Adrenal gland (tissue), 12 donors: ENCODE data around the gene APOO. TPM values are rescaled to one million over a fixed set of nuclear protein-coding genes. Genes with fewer than 3 reads are reported as not detected.

Experiments used
- DNase-seq, 7 donors: peaks; one replicate each; pipeline ENCODE4 v3.0.0-alpha.2; 2019 to 2020
- H3K27ac ChIP-seq, 5 donors: fragments of 200-600 bp; sonication (generic) in 4 of 5; 1 replicate in 3 of 5; 2 replicates in 2 of 5; pipeline versions ENCODE4 v1.5.1 to v1.8.0; 2016 to 2020; ENCODE audit warnings: mild to moderate bottlenecking in 1 of 5
- H3K27me3 ChIP-seq: fragments of 200-600 bp; 2 replicates; pipeline ENCODE4 v1.8.0; 2021
- H3K36me3 ChIP-seq, 2 donors: fragments of 200-600 bp; replicated peaks in 1 of 2; 1 replicate in 1 of 2; 2 replicates in 1 of 2; pipeline versions ENCODE4 v1.5.1 to v1.8.0; 2018 to 2022
- H3K4me1 ChIP-seq, 2 donors: fragments of 200-600 bp; replicated peaks in 1 of 2; 1 replicate in 1 of 2; 2 replicates in 1 of 2; pipeline versions ENCODE4 v1.5.1 to v1.8.0; 2018 to 2021
- H3K4me3 ChIP-seq, 4 donors: fragments of 200-600 bp; sonication (generic) in 3 of 4; one replicate each; pipeline ENCODE4 v1.5.1; 2016 to 2018
- H3K9me3 ChIP-seq, 3 donors: fragments of 200-600 bp; sonication (generic) in 1 of 3; replicated peaks in 1 of 3; 1 replicate in 2 of 3; 2 replicates in 1 of 3; pipeline versions ENCODE4 v1.5.1 to v1.8.0; 2016 to 2021
- CTCF ChIP-seq, 6 experiments: fragments of 450-650 bp in 4 of 6; fragments of 200-600 bp in 2 of 6; sonication (generic) in 1 of 6; IDR thresholded peaks; 1 replicate in 5 of 6; 2 replicates in 1 of 6; pipeline versions ENCODE4 v1.5.1 to v1.8.0; 2016 to 2021; ENCODE audit warnings: antibody characterized with exemption in 6 of 6, mild to moderate bottlenecking in 2 of 6, moderate library complexity in 1 of 6
- POLR2A ChIP-seq, 2 donors: fragments of 450-650 bp; IDR thresholded peaks; one replicate each; pipeline ENCODE4 v1.6.1; 2017; ENCODE audit warnings: antibody characterized with exemption in 2 of 2, mild to moderate bottlenecking in 2 of 2, moderate library complexity in 1 of 2
- WGBS, 4 donors: extraction: QIAGEN DNeasy Blood & Tissue Kit in 2 of 4; methylation state at CpG; one replicate each; pipeline versions ENCODE4 v1.1.5 to v1.1.7; 2013 to 2017; 5-methylcytosine and 5-hydroxymethylcytosine counted together
- intact Hi-C, 2 donors: fragments of 100-400 bp; cut with DNase I; formaldehyde crosslinking; loops; one replicate each; pipeline versions ENCODE4 v1.14.1 to v1.15.0; 2022 to 2023
- polyA plus RNA-seq, 3 donors: library from polyadenylated mRNA; stranded (reverse); fragments of 200-250 nt in 2 of 3; fragments of 350-450 nt in 1 of 3; fragmentation: Illumina TruSeq in 1 of 3; extraction: RNeasy Lipid Tissue Mini Kit (QIAGEN cat#74804) in 1 of 3; gene quantifications; one replicate each; pipeline ENCODE4 v1.2.3, GENCODE V29; 2013 to 2014
- total RNA-seq, 9 donors: library from RNA; depleted of rRNA in 4 of 9; stranded (reverse); fragments of >200 nt in 4 of 9; fragments of 120-200 nt in 1 of 9; fragmentation: NEBNext Ultra II Directional in 1 of 9; extraction: Animal tissue kit (Norgen Biotek cat#: 25700) in 1 of 9; gene quantifications; one replicate each; pipeline versions ENCODE4 v1.1.0 to v1.2.4, GENCODE V29; 2013 to 2023
- donor health status: healthy with polysubstance abuse.
- donor health status: Bipolar disorder and iron deficiency.
- donor health status: DM: yes; HTN: yes; CAD: no.
- donor health status: DM: no; HTN: no; CAD: no.
- donor health status: DM: no; HTN: no; CAD: no.
- donor health status: DM: yes; HTN: yes; CAD: no.

APOO gene
- total and polyA plus RNA-seq, 12 donors = 12.9 to 177 (median 27.3) TPM

- Histone ChIP-seq H3K27me3 (no peaks in the 10 kb centered on the region), H3K9me3 (no peaks in the 10 kb centered on the region), H3K4me3 (no peak overlapping the region), H3K27ac (no peak overlapping the region), H3K4me1 (no peaks in the 10 kb centered on the region), H3K36me3 (no peaks in the 10 kb centered on the region)
- WGBS, 4 donors = 73 to 91% (median 82%) methylated on average over 8 to 9 of the region's 9 CpGs
- peak in 1 of 7 donors; percentile 15 for DNase-seq
- TF ChIP-seq CTCF (IDR thresholded peaks at IDR 0.05) (no peak), POLR2A (IDR thresholded peaks at IDR 0.05) (no peak)
- intact Hi-C loops = no loop called here
These were observed 12.1 kb upstream of the APOO start for GRCh38 chrX:23919706-23920320.

DNA sequence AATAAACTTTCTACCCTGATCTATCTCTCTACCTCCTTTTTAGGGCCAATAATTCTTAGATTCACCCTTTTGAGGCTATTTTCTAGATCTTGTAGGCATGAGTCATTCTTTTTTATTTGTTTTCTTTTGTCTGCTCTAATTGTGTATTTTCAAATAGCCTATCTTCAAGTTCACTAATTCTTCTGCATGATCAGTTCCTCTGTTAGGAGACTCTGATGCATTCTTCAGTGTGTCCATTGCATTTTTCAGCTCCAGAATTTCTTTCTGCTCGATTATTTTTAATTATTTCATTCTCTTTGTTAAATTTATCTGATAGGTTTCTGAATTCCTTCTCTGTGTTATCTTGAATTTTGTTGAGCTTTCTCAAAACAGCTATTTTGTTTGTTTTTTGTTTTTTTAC lies 11.4 kb upstream of the APOO start:
- Histone ChIP-seq H3K9me3 (no peaks in the 10 kb centered on the region), H3K27ac (no peak overlapping the region), H3K36me3 (no peaks in the 10 kb centered on the region), H3K4me3 (no peak overlapping the region), H3K4me1 (no peaks in the 10 kb centered on the region), H3K27me3 (no peaks in the 10 kb centered on the region)
- DNase-seq = no peak
- intact Hi-C loops = no loop called here
- no peak for TF ChIP-seq POLR2A (IDR thresholded peaks at IDR 0.05)
- TF ChIP-seq CTCF (IDR thresholded peaks at IDR 0.05) = no peak
- WGBS, 4 donors = 60 to 91% (median 75%) methylated on average over 1 of the region's 1 CpG

DNA sequence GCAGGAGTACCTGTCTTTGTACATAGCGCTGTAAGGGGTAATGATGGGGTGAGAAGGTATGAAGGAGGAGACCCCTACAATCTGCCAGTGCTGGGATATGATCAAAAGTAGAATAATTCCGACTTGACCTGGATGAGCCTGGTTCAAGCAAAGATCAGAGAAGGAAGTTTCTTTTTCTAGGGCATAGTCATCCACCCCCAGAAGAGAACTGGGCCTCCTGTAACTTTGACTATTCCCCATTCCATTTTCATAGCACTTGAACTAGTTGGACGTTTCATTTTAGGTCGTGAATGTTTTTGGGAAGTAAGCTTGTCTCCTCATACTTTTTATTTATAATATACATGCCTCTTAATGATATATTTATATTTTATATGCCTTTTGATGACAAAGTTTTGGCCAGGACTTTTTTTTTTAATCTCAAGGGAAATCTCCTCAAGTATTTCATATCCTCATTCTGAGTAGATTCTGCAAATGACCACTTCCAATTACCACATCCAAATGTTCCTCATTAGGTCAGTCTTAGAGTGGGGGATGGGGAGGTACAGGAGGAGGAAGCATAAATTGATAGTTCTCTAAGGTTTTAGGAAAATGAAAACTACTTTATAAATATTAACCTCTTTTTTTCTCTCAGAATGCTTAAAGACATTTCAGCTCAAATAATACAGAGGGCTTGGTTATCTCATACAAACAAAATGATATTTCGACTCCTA lies 3.5 kb upstream of the APOO start:
- Histone ChIP-seq H3K36me3 (no peaks in the 10 kb centered on the region), H3K4me1 (peaks cover 0 to 8% of the 10 kb centered on the region in 2 donors), H3K27ac (no peak overlapping the region), H3K27me3 (no peaks in the 10 kb centered on the region), H3K4me3 (no peak overlapping the region), H3K9me3 (no peaks in the 10 kb centered on the region)
- no peak for DNase-seq
- WGBS, 4 donors = 63 to 80% (median 65%) methylated on average over 5 of the region's 5 CpGs
- TF ChIP-seq POLR2A (IDR thresholded peaks at IDR 0.05) = no peak
- TF ChIP-seq CTCF (IDR thresholded peaks at IDR 0.05) = no peak
- intact Hi-C loops = no loop called here

GRCh38 chrX:23908219-23909004 lies 674 bp upstream of the APOO start:
- no peaks in the 10 kb centered on the region for H3K27me3 ChIP-seq
- 20 to 41% (median 32%) methylated on average over 10 to 13 of the region's 13 CpGs for WGBS, 4 donors
- TF ChIP-seq POLR2A (IDR thresholded peaks at IDR 0.05) (no peak), CTCF (IDR thresholded peaks at IDR 0.05) (peak in 4 of 6 experiments; percentile 16 to 38 (median 23))
- H3K4me3 ChIP-seq = peak overlapping the region in 2 of 4 donors; percentile 2 to 43
- peaks cover 0 to 9% of the 10 kb centered on the region in 2 donors for H3K4me1 ChIP-seq
- no peaks in the 10 kb centered on the region for H3K36me3 ChIP-seq
- intact Hi-C loops = loop anchor here (10.0 kb wide), 2 partner anchors 124 to 214 kb away; partner anchors contain the start of gene SAT1 (in 1 of the 2)
- peak overlapping the region; percentile 28 to 87 (median 77) for H3K27ac ChIP-seq
- DNase-seq = peak in 1 of 7 donors; percentile 17
- H3K9me3 ChIP-seq = no peaks in the 10 kb centered on the region
